WTC11 (cell line): ENCODE data around the gene DYNC1I2.

ENCODE experiments used
- CTCF ChIP-seq: fragments of 200-600 bp; IDR thresholded peaks from 2 replicates; pipeline ENCODE4 v1.8.0; 2022; ENCODE audit warnings: antibody characterized with exemption
- ELF4 ChIP-seq: sonication (generic); formaldehyde crosslinking; IDR thresholded peaks from 2 replicates; pipeline ENCODE4 v1.8.1; 2022; ENCODE audit warnings: low read depth, mild to moderate bottlenecking, moderate library complexity, missing genetic modification reagents
- FOXP4 ChIP-seq: sonication (generic); formaldehyde crosslinking; IDR thresholded peaks from 2 replicates; pipeline ENCODE4 v1.8.0; 2022; ENCODE audit warnings: mild to moderate bottlenecking, missing genetic modification reagents
- GRHL2 ChIP-seq: fragments of 250-450 bp; sonication (Bioruptor Pico); IDR thresholded peaks from 2 replicates; pipeline ENCODE4 v1.8.0; 2022; ENCODE audit warnings: mild to moderate bottlenecking, moderate library complexity; ENCODE audit not compliant: insufficient replicate concordance, severe bottlenecking
- IRF1 ChIP-seq: sonication (generic); formaldehyde crosslinking; IDR thresholded peaks from 2 replicates; pipeline ENCODE4 v1.8.0; 2023; ENCODE audit warnings: missing genetic modification reagents
- IRF2 ChIP-seq: sonication (generic); formaldehyde crosslinking; IDR thresholded peaks from 2 replicates; pipeline ENCODE4 v1.8.0; 2022; ENCODE audit warnings: low read depth, missing genetic modification reagents, borderline replicate concordance
- MXD4 ChIP-seq: fragments of 250-450 bp; sonication (Bioruptor Pico); IDR thresholded peaks from 2 replicates; pipeline ENCODE4 v1.8.0; 2021; ENCODE audit warnings: mild to moderate bottlenecking, moderate library complexity, borderline replicate concordance
- NR2C2 ChIP-seq: sonication (generic); formaldehyde crosslinking; IDR thresholded peaks from 2 replicates; pipeline ENCODE4 v1.8.0; 2022; ENCODE audit warnings: mild to moderate bottlenecking, missing genetic modification reagents
- TCF7 ChIP-seq: sonication (generic); formaldehyde crosslinking; IDR thresholded peaks from 2 replicates; pipeline ENCODE4 v1.8.0; 2022; ENCODE audit warnings: mild to moderate bottlenecking, low read depth, missing genetic modification reagents, moderate library complexity
- ZBTB21 ChIP-seq: sonication (generic); formaldehyde crosslinking; IDR thresholded peaks from 2 replicates; pipeline ENCODE4 v1.8.1; 2023; ENCODE audit warnings: mild to moderate bottlenecking, missing genetic modification reagents, borderline replicate concordance
- ZNF317 ChIP-seq: sonication (generic); formaldehyde crosslinking; IDR thresholded peaks from 2 replicates; pipeline ENCODE4 v1.8.1; 2023; ENCODE audit warnings: low read depth, mild to moderate bottlenecking, moderate library complexity, missing genetic modification reagents, borderline replicate concordance
- ZNF423 ChIP-seq: fragments of 250-450 bp; sonication (Bioruptor Pico); IDR thresholded peaks from 2 replicates; pipeline ENCODE4 v2.1.2; 2022; ENCODE audit warnings: mild to moderate bottlenecking, moderate library complexity

- no peak for TF ChIP-seq MXD4 (CRISPR knock-in tag)
- no peak for TF ChIP-seq NR2C2 (CRISPR knock-in tag)
- no peak for TF ChIP-seq CTCF
- no peak for TF ChIP-seq ZNF317 (CRISPR knock-in tag)
- no peak for TF ChIP-seq IRF2 (CRISPR knock-in tag)
- TF ChIP-seq ELF4 (CRISPR knock-in tag), result no peak
- TF ChIP-seq IRF1 (CRISPR knock-in tag), result no peak
- TF ChIP-seq TCF7, result no peak
- no peak for TF ChIP-seq ZBTB21 (CRISPR knock-in tag)
- no peak for TF ChIP-seq ZNF423 (CRISPR knock-in tag)
- no peak for TF ChIP-seq FOXP4 (CRISPR knock-in tag)
- no peak for TF ChIP-seq GRHL2 (CRISPR knock-in tag)
These were observed 35.4 kb upstream of the DYNC1I2 start for GRCh38 chr2:171651667-171652415.
